GM23338 (cell line): ENCODE data around the gene CNTNAP2. TPM values are rescaled to one million over a fixed set of nuclear protein-coding genes. Genes with fewer than 3 reads are reported as not detected.

Source experiments
- ATAC-seq: fragments of 200-7000 bp; cut with Tn5 transposase; 3 replicates; pipeline ENCODE4 v1.9.1; 2020
- DNase-seq: peaks from one replicate; pipeline ENCODE4 v3.0.0-alpha.2; 2015; ENCODE audit warnings: low spot score
- H2AFZ ChIP-seq: fragments of 200-600 bp; sonication (generic); 2 replicates; pipeline ENCODE4 v1.8.0; 2016; ENCODE audit warnings: antibody characterized with exemption, mild to moderate bottlenecking, moderate library complexity
- H3F3A ChIP-seq: fragments of 200-600 bp; sonication (generic); replicated peaks from 2 replicates; pipeline ENCODE4 v1.8.0; 2017; ENCODE audit warnings: antibody characterized with exemption, mixed run types, low read depth
- H3K27ac ChIP-seq: fragments of 200-600 bp; sonication (generic); 2 replicates; pipeline ENCODE4 v1.6.1; 2016; ENCODE audit warnings: low read depth
- H3K27me3 ChIP-seq: fragments of 200-600 bp; sonication (generic); 2 replicates; pipeline ENCODE4 v1.8.0; 2016; ENCODE audit warnings: mild to moderate bottlenecking, mixed run types, moderate library complexity; ENCODE audit not compliant: insufficient read depth
- H3K36me3 ChIP-seq: fragments of 200-600 bp; sonication (generic); 2 replicates; pipeline ENCODE4 v1.8.0; 2016; ENCODE audit warnings: mild to moderate bottlenecking; ENCODE audit not compliant: insufficient read depth
- H3K4me1 ChIP-seq: fragments of 200-600 bp; sonication (generic); 2 replicates; pipeline ENCODE4 v1.8.0; 2016; ENCODE audit warnings: mild to moderate bottlenecking, moderate library complexity; ENCODE audit not compliant: insufficient read depth
- H3K4me2 ChIP-seq: fragments of 200-600 bp; sonication (generic); 2 replicates; pipeline ENCODE4 v1.7.1; 2017; ENCODE audit warnings: mixed run types
- H3K4me3 ChIP-seq: fragments of 200-600 bp; sonication (generic); 2 replicates; pipeline ENCODE4 v1.6.1; 2016; ENCODE audit warnings: mixed run types
- H3K79me2 ChIP-seq: fragments of 200-600 bp; sonication (generic); replicated peaks from 2 replicates; pipeline ENCODE4 v1.8.0; 2017; ENCODE audit warnings: mild to moderate bottlenecking; ENCODE audit not compliant: insufficient read depth
- H3K9me2 ChIP-seq: fragments of 200-600 bp; sonication (generic); 2 replicates; pipeline ENCODE4 v1.8.0; 2017; ENCODE audit not compliant: insufficient read depth
- H4K20me1 ChIP-seq: fragments of 200-600 bp; sonication (generic); replicated peaks from 2 replicates; pipeline ENCODE4 v1.8.0; 2017; ENCODE audit warnings: mild to moderate bottlenecking; ENCODE audit not compliant: insufficient read depth
- H3K27ac Mint-ChIP-seq: 2 replicates; pipeline ENCODE4 v1.8.0; 2020; ENCODE audit warnings: inconsistent platforms, mild to moderate bottlenecking, moderate library complexity, mixed read lengths
- H3K27me3 Mint-ChIP-seq: 3 replicates; pipeline ENCODE4 v1.8.0; 2022; ENCODE audit warnings: low read depth, mild to moderate bottlenecking, moderate library complexity, mixed read lengths, inconsistent platforms; ENCODE audit not compliant: insufficient read depth, poor library complexity
- H3K36me3 Mint-ChIP-seq: 3 replicates; pipeline ENCODE4 v1.8.0; 2021; ENCODE audit warnings: low read depth, mild to moderate bottlenecking, inconsistent platforms, moderate library complexity, mixed read lengths
- H3K4me1 Mint-ChIP-seq: 3 replicates; pipeline ENCODE4 v1.8.0; 2020; ENCODE audit warnings: mild to moderate bottlenecking, inconsistent platforms, mixed read lengths
- H3K4me3 Mint-ChIP-seq: 3 replicates; pipeline ENCODE4 v1.8.0; 2021; ENCODE audit warnings: moderate library complexity, mild to moderate bottlenecking, inconsistent platforms, mixed read lengths
- H3K9me3 Mint-ChIP-seq: 3 replicates; pipeline ENCODE4 v1.8.0; 2020; ENCODE audit warnings: moderate library complexity, mild to moderate bottlenecking, inconsistent platforms, mixed read lengths
- CREB1 ChIP-seq: fragments of 250-450 bp; sonication (Bioruptor Pico); IDR thresholded peaks from 2 replicates; pipeline ENCODE4 v1.5.0; 2020; ENCODE audit warnings: low read depth, mild to moderate bottlenecking, moderate library complexity
- CTCF ChIP-seq, 2 experiments: fragments of 200-600 bp in 1 of 2; sonication (generic) in 1 of 2; conservative IDR thresholded peaks; 2 replicates each; pipeline versions ENCODE4 v1.5.1 to v1.6.1; 2016 to 2017; ENCODE audit warnings: antibody characterized with exemption in 2 of 2, low read depth in 2 of 2, mild to moderate bottlenecking in 2 of 2, moderate library complexity in 1 of 2
- EZH2 ChIP-seq: fragments of 200-600 bp; sonication (generic); IDR thresholded peaks from one replicate; pipeline ENCODE4 v1.8.0; 2017; ENCODE audit warnings: antibody characterized with exemption, mild to moderate bottlenecking, low read depth; ENCODE audit not compliant: unreplicated experiment
- EZH2phosphoT487 ChIP-seq: fragments of 200-600 bp; sonication (generic); IDR thresholded peaks from one replicate; pipeline ENCODE4 v1.8.1; 2018; ENCODE audit warnings: antibody characterized with exemption; ENCODE audit not compliant: unreplicated experiment
- JUNB ChIP-seq: IDR thresholded peaks from one replicate; pipeline ENCODE4 v1.6.1; 2016; ENCODE audit warnings: antibody characterized with exemption; ENCODE audit not compliant: unreplicated experiment
- NANOG ChIP-seq: IDR thresholded peaks from 2 replicates; pipeline ENCODE4 v1.6.1; 2016; ENCODE audit warnings: antibody characterized with exemption, borderline replicate concordance
- POLR2AphosphoS5 ChIP-seq: IDR thresholded peaks from 2 replicates; pipeline ENCODE4 v1.6.1; 2016; ENCODE audit warnings: antibody characterized with exemption, low read depth
- REST ChIP-seq: IDR thresholded peaks from one replicate; pipeline ENCODE4 v1.6.1; 2018; ENCODE audit warnings: antibody characterized with exemption; ENCODE audit not compliant: unreplicated experiment
- STAT1 ChIP-seq: IDR thresholded peaks from one replicate; pipeline ENCODE4 v1.6.1; 2016; ENCODE audit warnings: antibody characterized with exemption; ENCODE audit not compliant: unreplicated experiment
- ZNF114 ChIP-seq: fragments of 250-450 bp; sonication (Bioruptor Pico); IDR thresholded peaks from 2 replicates; pipeline ENCODE4 v1.5.0; 2020; ENCODE audit warnings: mild to moderate bottlenecking, moderate library complexity
- ZNF331 ChIP-seq: fragments of 250-450 bp; sonication (Bioruptor Pico); IDR thresholded peaks from 2 replicates; pipeline ENCODE4 v1.5.0; 2020; ENCODE audit warnings: low read depth, mild to moderate bottlenecking, moderate library complexity
- ZNF462 ChIP-seq: fragments of 250-450 bp; sonication (Bioruptor Pico); IDR thresholded peaks from 2 replicates; pipeline ENCODE4 v1.5.0; 2020; ENCODE audit warnings: mild to moderate bottlenecking, moderate library complexity
- polyA plus RNA-seq: library from polyadenylated mRNA; unstranded; fragments of >200 nt; fragmentation: Nextera tagmentation; extraction: Ambion mirVana; gene quantifications from 2 replicates; pipeline ENCODE4 v1.2.1, GENCODE V29; 2016
- total RNA-seq: library from RNA; depleted of rRNA; stranded (reverse); fragments of >200 nt; shearing (Covaris generic); gene quantifications from 2 replicates; pipeline ENCODE4 v1.2.3, GENCODE V29; 2014

Gene CNTNAP2
- total and polyA plus RNA-seq, 2 experiments from 2014 or later: 38.2 to 61.3 TPM

- peak overlapping the region; percentile 47; the same call in 1 of the 2 replicates for H2AFZ ChIP-seq
- H3K4me3 ChIP-seq: no peak overlapping the region
- DNase-seq (no peak), ATAC-seq (no peak)
- no peaks in the 10 kb centered on the region for H3K36me3 ChIP-seq
- Mint-ChIP-seq H3K36me3 (no peaks in the 10 kb centered on the region), H3K4me3 (no peak overlapping the region), H3K27me3 (peaks cover 8% of the 10 kb centered on the region), H3K27ac (0 out of 2 replicates have a peak overlapping the region, but pooled peaks have one; percentile 17), H3K4me1 (peaks cover 22% of the 10 kb centered on the region), H3K9me3 (peaks cover 24% of the 10 kb centered on the region; the same call in 2 of the 3 replicates)
- no peaks in the 10 kb centered on the region for H3K9me2 ChIP-seq
- H3K4me1 ChIP-seq: peaks cover 12% of the 10 kb centered on the region
- no peak for TF ChIP-seq CTCF (conservative IDR thresholded peaks at IDR 0.05; ENCODE audit: low read depth in 2 of 2)
- TF ChIP-seq ZNF331: no peak
- TF ChIP-seq EZH2phosphoT487: no peak
- TF ChIP-seq JUNB: no peak
- no peak for TF ChIP-seq EZH2
- TF ChIP-seq STAT1: no peak
- no peak for TF ChIP-seq ZNF462 (CRISPR knock-in tag)
- TF ChIP-seq NANOG: no peak
- TF ChIP-seq CREB1 (CRISPR knock-in tag): no peak
- TF ChIP-seq POLR2AphosphoS5: no peak
- no peak for TF ChIP-seq ZNF114
- no peak for TF ChIP-seq REST
- no peaks in the 10 kb centered on the region for H3F3A ChIP-seq
- H3K79me2 ChIP-seq: no peaks in the 10 kb centered on the region
- H4K20me1 ChIP-seq: no peaks in the 10 kb centered on the region
- H3K4me2 ChIP-seq: peak overlapping the region; percentile 55; the same call in 1 of the 2 replicates
- no peak overlapping the region for H3K27ac ChIP-seq
- no peaks in the 10 kb centered on the region for H3K27me3 ChIP-seq
Measured at GRCh38 chr7:148108381-148108780, 1991.8 kb downstream of the CNTNAP2 start.
